GM19328 (cell line): Measurements from ENCODE around the gene UNC5C.

Experiments
- ATAC-seq: cut with Tn5 transposase; IDR thresholded peaks from one replicate; pipeline ENCODE4 v1.9.1; 2021; ENCODE audit warnings: mild to moderate bottlenecking, moderate library complexity; ENCODE audit not compliant: unreplicated experiment

Gene UNC5C

DNA sequence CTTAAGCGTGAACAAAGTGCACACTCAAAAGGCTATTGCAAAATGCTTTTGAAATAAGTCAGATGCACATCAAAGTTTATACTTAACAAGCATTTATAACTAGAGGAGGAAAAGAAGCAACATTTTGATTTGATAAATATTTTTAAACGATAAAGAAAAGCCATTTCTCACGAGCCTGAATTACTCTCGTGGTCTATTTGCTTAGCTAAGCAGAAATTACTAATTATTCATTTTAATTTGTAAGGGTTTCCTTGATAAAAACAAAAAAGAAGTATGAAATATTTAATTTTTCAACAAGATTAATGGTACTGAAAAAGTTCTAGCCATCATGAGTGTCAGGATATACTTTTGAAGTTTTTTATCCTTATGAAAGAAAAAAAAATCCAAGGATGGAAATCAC lies 78.2 kb downstream of the UNC5C start:
- ATAC-seq, result no peak

GRCh38 chr4:95469617-95470016 lies 79.2 kb downstream of the UNC5C start:
- no peak for ATAC-seq

DNA sequence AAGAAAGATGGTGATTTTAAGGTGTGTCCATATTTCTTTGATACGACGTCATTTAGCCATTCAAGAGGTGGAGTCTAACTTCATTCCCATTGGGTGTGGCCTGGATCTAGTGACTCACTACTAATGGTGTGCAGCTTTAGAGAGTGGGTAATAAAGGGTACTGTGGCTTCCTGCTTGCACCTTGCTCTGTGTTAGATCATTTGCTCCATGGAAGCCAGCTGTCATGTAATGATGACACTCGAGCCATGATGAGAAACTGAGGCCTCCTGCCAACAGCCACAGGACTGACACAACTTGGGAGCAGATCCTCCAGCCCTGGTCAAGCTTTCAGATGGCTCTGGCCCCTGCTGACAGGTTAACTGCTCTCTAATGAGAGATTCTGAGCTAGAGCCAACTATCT lies 82.0 kb downstream of the UNC5C start:
- ATAC-seq, result no peak

DNA sequence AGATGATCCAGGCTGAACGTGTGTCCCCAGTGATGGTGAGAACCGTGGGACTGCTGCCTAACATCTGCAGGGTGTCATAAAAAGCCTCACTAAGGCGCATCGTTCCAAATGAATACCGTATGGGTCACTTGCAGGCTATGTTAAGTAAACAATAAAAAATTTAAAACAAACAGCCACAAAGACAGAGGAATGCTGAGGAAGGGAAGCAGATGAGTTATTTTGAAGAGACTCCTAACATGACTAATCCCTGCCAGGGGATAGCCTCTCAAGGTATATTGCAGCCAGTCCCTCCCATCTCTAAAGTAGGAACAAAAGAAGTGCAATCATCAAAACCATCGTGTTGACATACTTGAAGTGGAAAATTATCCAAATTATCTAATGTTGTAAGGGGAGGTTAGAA lies 83.8 kb downstream of the UNC5C start:
- ATAC-seq, result no peak

GRCh38 chr4:95462921-95463320 lies 85.9 kb downstream of the UNC5C start:
- ATAC-seq, result no peak

DNA sequence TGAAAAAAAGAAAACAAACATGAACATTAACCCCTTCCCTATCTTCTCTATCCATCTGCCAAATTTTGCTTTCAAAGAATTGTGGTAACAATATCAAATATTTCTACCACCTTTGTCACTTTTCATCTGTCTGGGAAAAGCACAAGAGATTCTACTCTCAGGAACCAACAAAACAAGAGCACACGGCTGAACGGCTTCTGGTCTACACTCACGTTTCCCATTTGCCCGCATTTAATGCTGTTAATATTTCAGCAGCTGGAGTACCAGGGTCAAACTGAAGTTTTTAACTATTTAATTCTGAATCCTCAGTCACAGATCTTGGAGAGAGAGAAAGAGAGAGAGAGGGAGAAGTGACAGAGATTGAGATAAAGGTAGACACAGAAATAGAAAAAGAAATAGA lies 91.4 kb downstream of the UNC5C start:
- ATAC-seq, result no peak

DNA sequence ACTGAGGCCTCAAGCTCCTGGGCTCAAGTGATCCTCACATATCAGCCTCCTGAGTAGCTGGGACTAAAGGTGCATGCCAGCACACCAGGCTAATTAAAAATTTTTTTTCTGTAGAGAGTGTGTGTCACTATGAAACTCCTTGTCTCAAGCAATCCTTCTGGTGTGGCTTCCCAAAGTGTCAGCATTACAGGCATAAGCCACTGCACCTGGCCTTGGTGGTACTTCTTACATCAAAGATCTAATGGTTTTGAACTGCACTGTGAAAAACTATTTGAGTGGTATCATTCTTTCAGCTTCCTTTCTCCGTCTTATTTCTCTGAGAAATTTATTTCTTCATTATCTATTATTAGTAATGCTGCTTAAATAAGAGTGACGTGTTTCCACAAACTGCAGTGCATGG lies 98.5 kb downstream of the UNC5C start:
- no peak for ATAC-seq

DNA sequence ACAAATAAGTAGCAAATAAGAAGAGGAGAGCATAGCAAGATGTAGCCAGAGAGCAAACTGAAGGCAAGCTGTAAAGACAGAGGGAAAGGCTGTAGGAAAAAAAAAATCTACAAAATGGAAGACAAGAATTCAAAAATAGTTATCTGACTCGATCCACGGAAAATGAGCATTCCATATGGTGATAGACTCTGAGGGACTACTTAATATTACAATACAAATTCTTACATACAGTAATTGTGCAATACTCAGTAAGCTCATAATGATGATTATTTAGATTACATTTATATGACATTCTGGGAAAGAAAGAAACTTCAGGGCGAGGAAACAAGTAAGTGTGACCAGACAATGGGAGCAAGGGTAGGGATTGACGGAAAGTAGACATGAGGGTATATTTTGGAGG lies 102.6 kb downstream of the UNC5C start:
- ATAC-seq, result no peak

DNA sequence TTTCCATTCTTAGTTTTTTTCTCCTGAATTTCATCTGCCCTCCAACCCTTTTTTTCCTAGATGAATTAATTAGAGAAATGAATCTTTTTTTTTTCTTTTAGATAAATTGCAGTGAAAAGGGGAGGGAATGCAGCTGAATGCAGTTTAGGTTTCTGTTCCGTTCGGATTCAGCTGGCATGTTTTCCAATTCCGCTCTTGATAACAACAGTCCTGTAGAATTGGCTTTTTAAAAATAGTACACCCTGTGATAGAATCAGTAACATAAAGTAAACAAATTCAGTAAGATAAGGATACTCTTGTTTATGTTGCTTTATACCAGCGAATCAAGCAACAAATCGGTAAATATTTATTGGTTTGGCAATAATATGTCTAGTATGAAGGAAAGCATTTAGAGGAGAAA lies 103.5 kb downstream of the UNC5C start:
- ATAC-seq, result no peak

DNA sequence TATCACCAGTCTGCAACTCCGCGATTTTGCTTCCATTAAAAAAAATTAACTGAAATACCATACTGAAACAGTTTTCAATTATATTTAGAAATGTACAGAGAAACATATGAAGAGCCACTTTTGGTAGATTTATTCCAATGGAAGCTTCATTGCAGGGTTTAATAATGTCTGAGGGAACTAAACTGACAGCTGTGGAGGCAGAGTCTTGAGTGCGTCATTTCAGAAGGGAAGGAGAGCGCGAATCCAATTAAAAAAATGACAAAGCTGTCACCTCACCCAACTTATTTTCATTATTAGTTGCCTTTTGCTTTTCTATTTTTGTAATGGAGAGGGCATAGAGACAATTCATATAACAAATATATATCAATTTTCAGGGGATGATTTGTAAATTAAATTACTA lies 104.0 kb downstream of the UNC5C start:
- ATAC-seq, result no peak

- no peak for ATAC-seq
Observed at GRCh38 chr4:95439896-95440295, 108.9 kb downstream of the UNC5C start.

DNA sequence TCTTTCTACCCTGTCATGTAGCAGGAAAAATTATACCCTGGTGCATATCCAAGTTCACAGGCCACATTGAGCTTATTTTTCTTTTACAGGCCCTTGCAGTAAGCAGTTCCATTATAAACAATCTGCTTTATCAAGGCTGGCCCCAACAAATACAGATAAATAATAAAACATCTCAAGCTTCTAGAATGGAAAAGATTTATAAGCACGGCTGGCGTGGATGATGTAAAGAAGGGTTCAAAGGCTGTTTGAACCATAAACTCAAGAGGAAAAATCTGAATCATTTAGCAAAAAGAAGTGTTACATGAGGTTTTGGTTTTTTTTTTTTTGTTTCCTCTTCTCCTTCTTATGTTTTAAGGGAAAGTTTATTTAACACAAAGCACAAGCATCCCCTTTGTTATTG lies 109.7 kb downstream of the UNC5C start:
- no peak for ATAC-seq

GRCh38 chr4:95432466-95432865 lies 116.3 kb downstream of the UNC5C start:
- ATAC-seq, result no peak

DNA sequence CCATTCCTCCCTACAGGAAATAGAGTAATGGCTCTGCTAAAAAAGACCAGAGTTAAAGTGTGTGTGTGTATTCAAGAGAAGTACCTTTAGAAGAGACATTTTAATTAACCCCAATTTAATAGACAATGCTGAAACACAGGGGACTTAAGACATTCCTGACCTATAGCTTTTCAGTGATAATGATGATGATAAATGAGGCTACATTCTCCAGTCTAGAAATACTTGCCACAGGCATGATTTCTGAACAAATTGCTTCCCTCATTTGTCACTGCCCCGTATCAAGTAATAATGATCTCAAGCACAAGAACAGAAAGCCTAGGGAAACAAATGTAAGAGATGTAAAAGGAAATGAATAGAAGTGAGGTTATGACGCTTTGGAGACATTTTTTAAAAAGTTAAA lies 117.1 kb downstream of the UNC5C start:
- ATAC-seq, result no peak

DNA sequence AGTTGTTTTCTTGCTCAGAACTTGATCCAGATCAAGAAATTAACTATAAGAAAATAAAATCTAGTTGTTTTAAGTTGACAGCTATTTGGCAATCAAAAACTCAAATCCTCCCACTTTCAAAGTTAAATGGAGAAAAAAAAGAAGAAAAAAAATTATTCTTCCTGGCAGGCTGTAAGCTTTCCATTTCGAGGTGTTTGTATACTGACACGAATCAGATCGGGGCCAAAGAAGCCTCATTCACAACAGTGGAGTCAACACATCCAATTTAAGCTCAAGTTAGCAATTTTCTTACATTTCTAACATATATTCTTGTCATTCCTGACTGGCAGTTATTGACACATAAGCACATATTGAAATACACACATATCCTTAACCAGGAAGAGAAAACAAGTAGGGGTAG lies 119.4 kb downstream of the UNC5C start:
- no peak for ATAC-seq

- ATAC-seq, result no peak
Observed at GRCh38 chr4:95428291-95429070, 120.3 kb downstream of the UNC5C start.

GRCh38 chr4:95426455-95426854 lies 122.3 kb downstream of the UNC5C start:
- ATAC-seq, result no peak

DNA sequence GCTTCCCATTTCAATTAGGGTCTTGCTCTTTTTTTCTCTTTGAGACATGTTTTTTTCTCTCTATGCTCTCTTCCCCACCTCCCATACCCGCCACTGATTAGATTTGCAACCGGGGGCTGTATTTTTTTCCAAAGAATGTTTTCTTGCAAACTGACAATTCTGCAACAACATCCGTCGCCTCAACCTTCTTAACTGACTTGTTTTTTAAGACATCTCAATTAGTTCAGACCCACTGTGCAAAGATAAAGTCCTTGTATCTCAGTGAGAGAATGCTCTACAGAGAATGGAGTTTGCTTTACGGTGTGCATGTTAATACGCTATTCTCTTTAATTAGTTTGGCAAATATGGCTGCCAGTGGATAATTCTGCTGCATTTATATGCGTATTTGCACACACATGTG lies 126.3 kb downstream of the UNC5C start:
- ATAC-seq, result no peak

DNA sequence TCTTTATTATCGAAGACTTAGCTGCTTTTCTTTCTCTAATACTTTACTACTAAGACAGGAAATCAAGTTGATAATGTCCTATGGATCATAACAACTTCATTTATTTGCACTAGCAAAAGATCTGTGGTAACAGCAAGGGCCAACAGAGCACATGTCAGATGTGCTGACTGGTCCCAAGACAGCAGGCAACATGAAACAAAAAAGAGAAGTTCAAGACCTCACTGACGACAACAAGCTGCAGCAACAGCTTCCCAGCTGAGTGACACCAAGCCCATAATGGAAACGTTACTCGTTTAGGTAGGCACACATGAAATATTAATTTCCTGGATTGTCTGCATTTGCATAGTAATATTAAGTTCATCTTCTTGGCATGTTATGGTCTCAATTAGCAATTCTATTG lies 126.9 kb downstream of the UNC5C start:
- ATAC-seq, result no peak

GRCh38 chr4:95417531-95417930 lies 131.2 kb downstream of the UNC5C start:
- ATAC-seq, result no peak

GRCh38 chr4:95415346-95415771 lies 133.4 kb downstream of the UNC5C start:
- no peak for ATAC-seq

DNA sequence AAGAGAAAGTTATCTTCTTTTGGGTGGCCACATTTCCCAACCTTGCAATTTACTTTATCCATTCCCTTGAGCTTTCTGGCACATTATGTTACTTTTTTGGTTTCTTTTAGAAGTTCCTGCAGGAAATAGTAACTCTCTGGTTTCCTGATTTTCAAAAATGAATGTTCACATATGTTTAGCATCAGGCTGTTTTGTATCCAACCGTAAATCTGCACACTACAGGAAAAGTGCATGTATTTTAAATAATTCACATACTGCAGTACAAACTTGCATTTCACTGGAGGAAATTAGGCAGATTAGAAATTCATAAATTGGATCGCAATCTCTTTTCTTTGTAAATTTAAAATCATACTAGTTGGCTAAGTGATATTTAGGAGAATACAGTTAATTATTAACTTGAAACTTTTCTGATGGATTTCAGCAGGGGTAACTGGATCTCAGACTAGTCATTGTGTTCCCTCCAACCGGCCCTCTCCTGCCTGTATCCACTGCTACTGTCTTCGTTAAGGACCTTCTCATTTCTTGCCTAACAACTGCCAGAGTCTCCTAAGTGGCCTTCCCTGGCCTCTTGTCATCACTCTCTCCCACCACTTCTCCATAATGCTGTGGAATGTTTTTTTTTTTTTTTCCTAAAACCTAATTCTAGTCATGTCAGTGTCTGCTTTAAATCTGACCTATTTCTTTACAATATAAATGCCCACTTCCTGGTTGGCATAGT lies 137.2 kb downstream of the UNC5C start:
- no peak for ATAC-seq
